ENCODE results near the gene CCDC117.

DNA sequence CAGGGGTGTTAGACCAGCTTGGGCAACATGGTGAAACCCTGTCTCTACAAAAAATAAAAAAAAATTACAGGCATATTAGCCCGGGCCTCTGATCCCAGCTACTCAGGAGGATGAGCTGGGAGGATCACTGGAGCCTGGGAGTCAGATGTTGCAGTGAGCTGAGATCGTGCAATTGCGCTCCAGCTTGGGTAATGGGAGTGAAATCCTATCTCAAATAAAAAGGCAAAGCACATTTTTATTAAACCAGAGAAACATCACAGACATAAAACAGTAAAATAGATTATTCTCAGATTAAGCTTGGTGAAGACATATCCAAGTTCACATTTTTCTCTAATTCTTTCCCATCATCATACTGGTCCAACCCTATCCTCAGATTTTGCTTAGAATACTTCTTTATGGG lies 57.9 kb downstream of the CCDC117 start:
- TF ChIP-seq CTCF (conservative IDR thresholded peaks at IDR 0.05; ENCODE audit: low read depth, low read length) (no peak), EZH2 (IDR thresholded peaks at IDR 0.05; ENCODE audit: low read length, unreplicated experiment) (no peak)

All from PC-3 (cell line).